Activated naive CD4-positive, alpha-beta T cell treated with anti-CD3 and anti-CD28 coated beads, Interleukin-2, amount 50 U/mL, for 72 hours (primary cell): Measurements from ENCODE around the gene TST. TPM values are rescaled to one million over a fixed set of nuclear protein-coding genes. Genes with fewer than 3 reads are reported as not detected.
A peak's percentile ranks its signal among the peaks of the same experiment; 100 is the strongest.
"Not testable (repeated sequence)": the region's sequence is repeated elsewhere in the genome, so short reads cannot be mapped to it uniquely, and the experiment has no call there.

Source experiments
- ATAC-seq, 2 donors: fragments of 150-1000 bp; cut with Tn5 transposase; 2 replicates each; pipeline ENCODE4 v1.10.0; 2021; ENCODE audit warnings: mild to moderate bottlenecking in 2 of 2, moderate library complexity in 2 of 2
- DNase-seq, 2 donors: peaks; one replicate each; pipeline ENCODE4 v3.0.0; 2021 to 2022; ENCODE audit warnings: low spot score in 2 of 2
- H3K27ac Mint-ChIP-seq, 2 donors: one replicate each; pipeline ENCODE4 v1.8.0; 2022; ENCODE audit warnings: mild to moderate bottlenecking in 2 of 2, mixed read lengths in 2 of 2
- H3K36me3 Mint-ChIP-seq, 2 donors: one replicate each; pipeline ENCODE4 v1.8.0; 2022; ENCODE audit warnings: mixed read lengths in 2 of 2
- H3K9me3 Mint-ChIP-seq, 2 donors: one replicate each; pipeline ENCODE4 v1.8.0; 2022; ENCODE audit warnings: mixed read lengths in 2 of 2
- total RNA-seq, 2 donors: library from RNA; stranded (reverse); gene quantifications; one replicate each; pipeline ENCODE4 v1.2.3, GENCODE V29; 2022

The TST gene
- total RNA-seq, 2 donors from 2014 or later, result 5.1 to 5.3 TPM

DNA sequence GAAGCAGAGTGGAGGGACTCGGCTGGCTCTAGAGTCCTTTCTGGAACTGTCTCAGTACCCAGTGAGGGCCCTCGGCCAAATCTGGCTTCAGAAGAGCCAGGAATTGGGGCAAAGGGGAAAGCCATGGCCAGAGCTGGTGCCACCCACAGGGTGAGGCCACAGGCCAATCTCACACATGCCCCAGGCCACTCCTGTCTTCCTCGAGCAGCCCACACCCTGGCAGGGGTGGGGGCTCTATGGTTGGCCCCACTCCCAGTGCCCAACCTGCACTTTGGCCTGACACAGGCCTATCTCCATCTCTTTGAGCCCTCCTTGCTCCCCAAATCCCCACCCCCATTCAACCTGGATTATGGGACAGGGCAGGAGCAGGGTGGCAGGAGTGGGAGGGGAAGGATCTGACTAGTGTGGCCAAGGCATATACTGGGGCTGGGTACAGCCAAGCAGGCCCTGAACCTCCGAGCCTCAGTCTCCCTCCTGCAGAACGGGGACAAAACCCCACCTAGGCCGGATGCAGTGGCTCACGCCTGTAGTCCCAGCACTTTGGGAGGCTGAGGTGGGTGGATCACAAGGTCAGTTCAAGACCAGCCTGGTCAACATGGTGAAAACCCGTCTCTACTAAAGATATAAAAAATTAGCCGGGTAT lies 6.9 kb downstream of the TST start:
- no peaks in the 10 kb centered on the region for H3K9me3 Mint-ChIP-seq
- H3K36me3 Mint-ChIP-seq, result no peaks in the 10 kb centered on the region
- no peak for ATAC-seq

DNA sequence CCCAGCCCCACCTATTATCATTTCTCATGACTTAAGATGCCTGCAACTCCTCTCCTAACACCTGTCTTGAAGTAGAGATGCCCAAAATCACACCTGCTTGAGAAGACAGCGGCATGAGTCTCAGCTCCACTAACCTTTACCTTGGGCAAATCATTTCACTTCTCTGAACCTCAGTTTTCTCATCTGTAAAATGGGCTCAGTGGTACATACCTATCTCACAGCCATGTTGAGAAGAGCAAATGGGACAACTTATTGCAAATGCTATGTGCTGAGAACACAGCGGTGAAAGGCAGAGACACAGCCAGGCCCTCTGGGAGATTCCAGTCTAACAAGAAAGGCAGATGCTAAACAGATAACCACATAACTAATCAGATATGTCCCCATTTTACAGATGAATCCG lies 7.8 kb downstream of the TST start:
- Mint-ChIP-seq H3K9me3 (no peaks in the 10 kb centered on the region), H3K27ac (no peak overlapping the region), H3K36me3 (no peaks in the 10 kb centered on the region)
- no peak for ATAC-seq
- DNase-seq, result no peak

More for the DNA sequence above, 6.9 kb downstream of the TST start:
- no peak for DNase-seq
- H3K27ac Mint-ChIP-seq, result no peak overlapping the region

GRCh38 chr22:37010976-37011375 lies 8.3 kb downstream of the TST start:
- H3K36me3 Mint-ChIP-seq, result no peaks in the 10 kb centered on the region
- DNase-seq (no peak), ATAC-seq (no peak)
- H3K27ac Mint-ChIP-seq, result no peak overlapping the region
- no peaks in the 10 kb centered on the region for H3K9me3 Mint-ChIP-seq

DNA sequence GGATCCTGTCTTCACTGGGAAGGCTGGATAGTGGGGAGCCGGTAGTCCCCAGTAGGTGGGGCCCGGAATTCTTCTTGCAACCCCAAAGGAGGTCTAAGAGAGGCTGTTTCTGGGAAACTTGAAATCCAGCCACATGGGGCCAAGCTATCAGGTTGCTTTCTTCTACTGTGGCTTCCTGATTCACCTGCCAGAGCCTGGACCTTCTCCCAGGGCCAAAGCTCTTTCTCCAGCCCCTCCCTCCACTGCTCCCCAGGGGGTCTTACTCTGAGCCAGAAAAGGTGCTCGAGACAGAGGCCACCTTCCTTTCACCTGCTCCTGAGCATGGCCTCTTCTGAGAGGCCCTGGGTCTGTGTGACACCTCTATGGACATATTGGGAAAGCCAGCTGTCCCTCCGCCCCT lies 9.1 kb downstream of the TST start:
- Mint-ChIP-seq H3K9me3 (no peaks in the 10 kb centered on the region), H3K27ac (no peak overlapping the region), H3K36me3 (no peaks in the 10 kb centered on the region)
- DNase-seq (no peak), ATAC-seq (no peak)

- Mint-ChIP-seq H3K9me3 (no peaks in the 10 kb centered on the region), H3K27ac (no peak overlapping the region), H3K36me3 (no peaks in the 10 kb centered on the region)
- ATAC-seq (no peak), DNase-seq (no peak)
Observed at GRCh38 chr22:37009490-37009889, 9.8 kb downstream of the TST start.

DNA sequence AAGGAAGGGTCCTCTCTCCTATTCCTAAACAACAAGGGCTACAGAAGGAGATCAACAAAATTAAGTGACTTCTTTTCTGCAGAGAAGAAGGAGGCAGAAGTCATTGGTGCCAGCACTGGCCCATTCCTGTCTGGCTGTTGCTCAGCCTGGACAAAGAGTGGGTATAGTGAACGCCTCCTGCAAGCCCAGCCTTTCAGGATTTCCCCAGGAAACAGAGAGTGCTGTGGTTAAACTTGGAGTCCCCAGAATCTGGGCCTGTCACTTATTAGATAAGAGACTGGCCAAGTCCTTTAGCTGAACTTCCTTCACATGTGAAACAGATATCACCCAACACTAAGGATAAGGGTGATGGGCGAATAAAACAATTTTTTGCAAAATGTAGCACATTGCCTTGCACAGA lies 10.9 kb downstream of the TST start:
- ATAC-seq (no peak), DNase-seq (no peak)
- H3K9me3 Mint-ChIP-seq, result no peaks in the 10 kb centered on the region
- H3K36me3 Mint-ChIP-seq, result no peaks in the 10 kb centered on the region
- H3K27ac Mint-ChIP-seq, result no peak overlapping the region

DNA sequence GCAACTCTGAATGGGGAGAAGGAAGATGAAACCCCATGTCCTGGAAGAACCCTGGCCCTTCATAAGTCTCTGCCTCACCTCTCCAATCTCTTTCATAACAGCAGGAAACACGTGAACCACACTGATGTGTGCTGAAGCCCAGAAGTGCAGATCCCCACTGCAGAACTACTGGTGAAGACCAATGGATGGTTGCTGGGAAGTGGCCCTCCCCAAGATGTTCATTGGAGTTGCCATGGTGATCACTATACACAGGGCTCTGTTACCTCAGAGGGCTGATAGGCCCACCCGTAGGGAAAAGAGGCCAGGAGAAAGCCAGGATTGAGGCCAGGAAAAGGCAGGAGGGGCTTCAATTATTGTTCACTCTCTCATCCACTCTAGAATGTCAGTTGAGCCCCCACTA lies 11.6 kb downstream of the TST start:
- H3K27ac Mint-ChIP-seq, result no peak overlapping the region
- DNase-seq (no peak), ATAC-seq (no peak)
- no peaks in the 10 kb centered on the region for H3K36me3 Mint-ChIP-seq
- H3K9me3 Mint-ChIP-seq, result no peaks in the 10 kb centered on the region

DNA sequence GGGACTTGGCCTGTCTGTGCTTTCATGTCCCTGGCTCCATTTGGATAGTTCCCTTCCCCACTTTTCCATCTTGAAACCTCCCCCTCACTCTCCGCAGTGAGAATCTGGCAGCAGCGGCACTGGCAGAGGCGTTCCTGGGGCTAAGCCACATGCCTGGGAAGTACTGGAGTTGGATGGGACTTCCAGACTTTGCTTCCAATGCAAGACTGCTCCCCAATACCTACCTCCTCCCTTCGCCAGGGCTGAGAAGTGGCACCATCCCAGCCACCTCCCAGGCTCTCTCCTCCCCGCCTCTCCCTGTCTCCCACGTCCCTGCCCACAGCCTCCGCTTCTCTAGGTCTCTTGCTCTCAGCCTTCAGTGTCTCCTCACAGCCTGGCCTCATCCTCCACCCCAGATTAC lies 16.6 kb downstream of the TST start:
- no peak for ATAC-seq
- Mint-ChIP-seq H3K27ac (no peak overlapping the region), H3K9me3 (no peaks in the 10 kb centered on the region), H3K36me3 (no peaks in the 10 kb centered on the region)
- DNase-seq, result no peak

DNA sequence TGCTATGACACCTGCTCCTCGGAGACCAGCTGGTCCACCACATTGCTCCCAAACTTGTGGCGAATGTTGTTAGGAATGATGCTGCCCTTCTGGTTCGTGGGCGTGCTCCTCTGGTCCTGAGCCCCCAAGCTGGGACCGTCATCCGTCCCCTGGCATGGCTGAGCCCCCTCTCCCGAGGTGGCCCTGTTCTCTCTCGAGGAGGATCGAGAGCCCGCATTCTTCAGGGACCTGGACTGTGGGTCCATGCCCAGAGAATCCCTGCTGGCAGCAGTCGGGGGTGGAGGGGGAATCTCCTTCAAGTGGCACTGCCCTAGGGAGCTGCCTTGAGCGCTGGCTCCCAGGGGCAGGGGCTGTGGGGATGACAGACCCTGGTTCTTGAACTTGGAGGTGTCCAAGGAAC lies 17.4 kb downstream of the TST start:
- no peak overlapping the region for H3K27ac Mint-ChIP-seq
- ATAC-seq, result no peak

DNA sequence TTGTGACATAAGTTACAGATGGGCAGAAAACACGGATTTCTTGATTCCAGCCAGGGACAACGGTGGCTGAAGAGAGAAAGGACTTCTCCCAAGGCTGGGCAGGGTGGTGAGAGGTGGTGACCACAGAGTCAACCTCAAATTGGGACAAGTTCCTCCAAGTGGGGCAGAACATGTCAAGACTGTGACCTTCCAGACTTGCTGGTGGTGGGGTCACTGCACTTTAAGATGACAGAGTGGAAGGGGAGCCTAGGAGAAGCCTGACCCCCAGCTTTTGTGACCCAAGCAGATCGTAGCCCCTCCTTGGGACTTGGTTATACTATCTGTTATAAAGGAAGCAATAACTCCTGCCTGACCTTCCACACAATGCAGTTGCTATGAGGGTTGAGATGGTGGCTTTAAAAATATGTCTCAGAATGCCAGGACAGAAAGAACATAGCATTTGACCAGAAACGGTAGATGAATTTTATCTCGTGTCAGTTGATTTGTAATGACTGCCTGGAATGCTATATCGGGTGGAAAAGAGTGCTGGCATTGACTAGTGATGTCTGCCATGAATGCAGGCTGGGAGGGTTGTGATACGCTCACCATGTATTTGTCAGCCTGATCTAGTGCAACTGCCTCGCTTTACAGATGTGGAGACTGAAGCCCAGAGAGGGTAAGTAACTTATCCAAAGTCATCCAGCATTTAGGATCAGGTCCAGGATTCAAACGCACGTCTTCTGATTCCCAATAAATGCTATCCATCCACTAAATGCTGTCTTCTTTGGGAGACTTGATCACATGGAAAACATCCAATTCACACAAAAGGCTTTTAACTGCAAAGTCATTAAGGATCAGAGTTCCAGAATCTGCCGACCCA lies 18.3 kb downstream of the TST start:
- H3K27ac Mint-ChIP-seq, result no peak overlapping the region
- ATAC-seq, result no peak
- no peaks in the 10 kb centered on the region for H3K36me3 Mint-ChIP-seq

More for the DNA sequence above, 17.4 kb downstream of the TST start:
- Mint-ChIP-seq H3K36me3 (no peaks in the 10 kb centered on the region), H3K9me3 (no peaks in the 10 kb centered on the region)
- DNase-seq, result no peak

DNA sequence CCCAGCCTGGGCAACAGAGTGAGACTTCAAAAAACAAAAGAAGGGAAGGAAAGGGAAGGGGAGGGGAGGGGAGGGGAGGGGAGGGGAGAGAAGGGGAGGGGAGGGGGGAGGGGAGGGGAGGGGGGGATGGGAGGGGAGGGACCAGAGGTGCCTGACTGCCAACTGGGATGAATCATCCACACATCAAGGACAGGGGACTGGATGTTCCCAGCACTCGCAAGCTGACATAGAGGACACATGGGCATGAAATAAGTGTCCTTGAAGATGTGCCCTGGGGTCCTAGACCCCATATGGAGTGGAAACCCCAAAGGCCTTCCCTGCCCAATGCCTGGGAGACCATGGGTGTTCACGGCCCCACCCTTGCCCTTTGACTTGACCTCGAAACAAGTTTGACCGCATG lies 19.8 kb downstream of the TST start:
- Mint-ChIP-seq H3K9me3 (no peaks in the 10 kb centered on the region), H3K27ac (no peak overlapping the region), H3K36me3 (no peaks in the 10 kb centered on the region)

More for the DNA sequence above, 18.3 kb downstream of the TST start:
- H3K9me3 Mint-ChIP-seq, result no peaks in the 10 kb centered on the region
- no peak for DNase-seq

DNA sequence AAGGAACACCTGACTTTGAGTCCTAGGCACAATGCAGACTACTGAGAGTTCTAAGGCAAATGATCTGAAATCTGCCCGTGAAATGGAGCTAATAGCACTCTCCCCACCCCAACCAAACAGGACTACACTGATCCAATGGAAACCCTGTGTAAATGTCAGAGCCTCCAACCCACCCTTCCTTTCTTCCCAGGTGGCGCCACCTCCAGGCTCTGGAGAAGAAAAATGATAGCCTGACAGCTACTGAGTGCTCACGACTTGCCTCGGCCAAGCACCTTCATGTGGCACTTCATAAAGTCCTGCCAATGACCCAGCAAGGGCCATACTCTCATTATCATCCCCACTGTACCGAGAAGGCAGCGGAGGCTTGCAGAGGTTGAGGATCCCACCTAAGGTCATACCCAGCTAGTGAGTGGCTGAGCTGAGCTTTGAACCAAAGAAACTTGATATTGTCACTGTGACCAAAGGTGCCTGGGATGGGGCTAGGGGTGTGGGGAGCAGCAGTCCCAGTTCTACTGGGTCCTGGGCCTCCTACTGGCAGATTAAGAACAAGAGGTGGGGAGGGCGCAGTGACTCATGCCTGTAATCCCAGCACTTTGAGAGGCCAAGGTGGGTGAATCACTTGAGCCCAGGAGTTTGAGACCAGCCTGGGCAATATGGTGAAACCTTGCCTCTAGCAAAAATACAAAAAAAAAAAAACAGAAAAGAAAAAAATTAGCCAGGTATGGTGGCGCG lies 20.5 kb downstream of the TST start:
- no peak overlapping the region for H3K27ac Mint-ChIP-seq

More for the DNA sequence above, 19.8 kb downstream of the TST start:
- ATAC-seq, result no peak
- DNase-seq, result no peak

DNA sequence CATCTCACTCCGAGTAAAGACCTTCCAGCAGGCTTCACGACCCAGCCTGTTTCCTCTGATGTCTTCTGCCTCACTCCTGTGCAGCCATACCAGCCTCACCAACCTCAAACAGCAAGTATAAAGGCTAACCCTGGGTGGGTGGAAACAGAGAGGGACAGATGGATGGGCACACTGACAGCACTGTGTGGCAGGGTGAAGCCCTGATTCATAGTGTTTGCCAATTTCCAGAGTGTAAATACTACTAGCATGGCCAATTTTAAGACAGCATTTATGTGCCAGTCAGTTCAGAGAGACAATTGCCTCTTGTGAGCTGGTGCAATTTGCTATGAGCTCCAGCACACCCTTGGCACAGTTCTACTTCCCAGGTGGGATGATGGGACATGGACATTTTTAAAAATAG lies 21.5 kb downstream of the TST start:
- H3K9me3 Mint-ChIP-seq, result no peaks in the 10 kb centered on the region
- ATAC-seq, result no peak

More for the DNA sequence above, 20.5 kb downstream of the TST start:
- Mint-ChIP-seq H3K9me3 (no peaks in the 10 kb centered on the region), H3K36me3 (no peaks in the 10 kb centered on the region)
- ATAC-seq (peak; percentile 46 to 61), DNase-seq (no peak)

GRCh38 chr22:36991206-36991605 lies 28.0 kb downstream of the TST start:
- DNase-seq (no peak), ATAC-seq (no peak)
- peaks cover 2 to 3% of the 10 kb centered on the region in 2 donors for H3K36me3 Mint-ChIP-seq
- H3K9me3 Mint-ChIP-seq, result peaks cover 1 to 7% of the 10 kb centered on the region in 2 donors
- H3K27ac Mint-ChIP-seq, result no peak overlapping the region

More for the DNA sequence above, 21.5 kb downstream of the TST start:
- no peak for DNase-seq
- H3K36me3 Mint-ChIP-seq, result no peaks in the 10 kb centered on the region
- H3K27ac Mint-ChIP-seq, result no peak overlapping the region

- DNase-seq (no peak), ATAC-seq (no peak)
- Mint-ChIP-seq H3K27ac (no peak overlapping the region), H3K9me3 (peaks cover 5 to 14% of the 10 kb centered on the region in 2 donors), H3K36me3 (peaks cover 9 to 11% of the 10 kb centered on the region in 2 donors)
Observed at GRCh38 chr22:36990457-36990856, 28.8 kb downstream of the TST start.

DNA sequence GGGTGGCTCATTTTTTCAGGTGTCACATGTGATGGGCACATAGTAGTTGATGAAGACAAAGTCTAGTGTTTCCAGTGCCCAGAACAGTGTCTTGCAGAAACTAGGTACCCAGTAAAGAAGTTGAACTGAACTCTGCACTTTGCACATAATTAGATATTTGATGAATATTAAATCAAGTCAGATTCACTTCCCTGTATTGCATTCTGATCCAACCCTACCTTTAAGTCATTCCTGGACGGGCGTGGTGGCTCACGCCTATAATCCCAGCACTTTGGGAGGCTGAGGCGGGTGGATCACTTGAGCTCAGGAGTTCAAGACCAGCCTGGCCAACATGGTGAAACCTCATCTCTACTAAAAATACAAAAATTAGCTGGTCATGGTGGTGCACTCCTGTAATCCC lies 30.2 kb downstream of the TST start:
- H3K27ac Mint-ChIP-seq, ATAC-seq, DNase-seq: not testable (repeated sequence)
- H3K9me3 Mint-ChIP-seq, result peaks cover 5 to 17% of the 10 kb centered on the region in 2 donors
- H3K36me3 Mint-ChIP-seq, result peaks cover 13 to 14% of the 10 kb centered on the region in 2 donors
